ENCODE data around the gene OVCH1.
"Not testable (repeated sequence)": the region's sequence is repeated elsewhere in the genome, so short reads cannot be mapped to it uniquely, and the experiment has no call there.

The OVCH1 gene

DNA sequence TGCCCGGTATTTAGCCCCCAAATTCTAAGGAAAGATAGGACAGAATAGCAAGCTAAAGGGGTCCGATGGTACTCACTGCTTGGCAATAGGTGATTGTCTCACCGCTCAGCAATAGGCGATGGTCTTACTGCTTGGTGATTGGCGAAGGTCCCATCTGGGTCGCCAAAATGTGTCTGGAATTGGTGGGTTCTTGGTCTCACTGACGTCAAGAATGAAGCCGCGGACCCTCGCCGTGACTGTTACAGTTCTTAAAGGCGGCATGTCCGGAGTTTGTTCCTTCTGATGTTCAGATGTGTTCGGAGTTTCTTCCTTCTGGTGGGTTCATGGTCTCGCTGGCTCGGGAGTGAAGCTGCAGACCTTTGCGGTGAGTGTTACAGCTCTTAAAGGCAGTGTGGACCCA is 112.3 kb downstream of the OVCH1 start:
- H3K4me1 ChIP-seq (ENCODE audit: control insufficient read depth, insufficient read depth, low read length); H3K27ac ChIP-seq (ENCODE audit: low read depth, low read length); H3K4me3 ChIP-seq (ENCODE audit: low read depth, low read length); H3K27me3 ChIP-seq (ENCODE audit: control insufficient read depth, insufficient read depth, low read length); H3K9ac ChIP-seq (ENCODE audit: low read depth, low read length); H3K36me3 ChIP-seq (ENCODE audit: control insufficient read depth, insufficient read depth, low read length); H3K9me3 ChIP-seq (ENCODE audit: control insufficient read depth, insufficient read depth, low read length): not testable (repeated sequence)

DNA sequence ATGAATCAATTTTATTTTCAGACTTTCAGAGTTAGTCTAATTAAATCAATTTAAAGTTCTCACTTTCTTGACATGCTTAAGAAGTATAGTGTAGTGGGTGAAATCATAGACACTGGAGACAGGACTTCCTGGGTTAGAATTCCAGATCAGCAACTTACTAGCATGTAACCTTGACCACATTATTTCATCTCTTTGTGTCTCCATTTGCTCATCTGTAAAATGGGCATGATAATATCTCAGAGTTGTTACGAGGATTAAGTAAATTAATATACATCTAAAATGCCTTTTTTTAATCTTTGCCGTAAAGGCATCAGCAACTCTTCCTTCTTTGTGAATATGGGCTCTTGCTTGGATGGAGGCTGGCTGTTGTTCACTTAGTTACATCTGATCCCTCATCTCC is 115.2 kb downstream of the OVCH1 start:
- H3K9ac ChIP-seq (ENCODE audit: low read depth, low read length), result no peak overlapping the region
- peaks cover 7% of the 10 kb centered on the region; the same call in 1 of the 2 replicates for H3K4me1 ChIP-seq (ENCODE audit: control insufficient read depth, insufficient read depth, low read length)

DNA sequence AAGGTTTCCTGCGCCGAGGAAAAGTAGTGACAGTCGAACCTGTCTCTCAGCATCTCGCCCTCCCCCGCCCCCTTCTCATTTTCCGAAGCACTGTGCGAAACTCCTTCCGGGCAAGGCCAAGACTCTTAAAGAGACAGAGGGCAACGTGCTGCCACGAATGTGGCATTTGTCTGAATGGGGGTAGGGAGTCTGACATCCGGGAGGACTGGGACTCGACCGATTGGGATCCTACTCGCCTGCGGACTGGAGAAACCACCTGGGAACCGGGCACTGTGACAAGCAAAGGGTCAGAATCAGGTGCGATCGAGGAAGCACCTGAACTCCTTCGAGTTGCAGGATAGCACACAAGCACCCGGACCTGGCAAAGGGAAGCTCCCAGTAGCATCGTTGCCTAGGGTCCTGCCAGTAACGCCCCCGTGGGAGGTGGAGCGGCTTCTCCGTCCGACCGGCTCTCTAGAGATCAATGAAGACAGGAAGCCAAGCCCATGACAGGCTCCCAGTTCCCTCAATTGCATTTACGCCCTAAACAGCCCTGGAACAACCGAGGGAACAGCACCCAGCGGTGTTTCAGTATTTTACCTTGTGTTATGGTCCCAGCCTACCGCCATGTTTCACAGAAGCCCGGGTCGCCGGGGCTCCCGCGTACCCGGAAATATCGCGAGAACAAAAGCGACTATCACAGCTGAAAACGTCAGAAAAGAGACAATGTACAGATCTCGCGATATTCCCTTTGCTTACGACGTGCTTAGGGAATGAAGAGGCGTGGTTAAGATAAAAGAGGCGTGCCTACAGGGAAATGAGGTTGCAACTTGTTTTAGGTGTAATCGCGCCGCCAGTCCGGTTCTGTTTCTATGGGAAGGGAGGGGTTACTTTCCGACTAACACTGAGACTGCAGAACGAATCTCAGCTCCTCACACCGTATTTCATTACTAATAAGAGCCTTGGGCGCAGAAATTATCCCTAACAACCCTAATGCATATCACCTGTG is 116.7 kb downstream of the OVCH1 start, which contains the start of gene ERGIC2:
Gene ERGIC2, minus strand, starts transcription at position 637 of the 988 bp plus-strand sequence. CDS start 9,539 bp downstream, outside the sequence.
- Histone ChIP-seq H3K9ac (ENCODE audit: low read depth, low read length) (peak within 1 kb of the TSS; percentile 95), H3K4me1 (ENCODE audit: control insufficient read depth, insufficient read depth, low read length) (peaks cover 7% of the 10 kb centered on the region; the same call in 1 of the 2 replicates), H3K4me3 (ENCODE audit: low read depth, low read length) (peak within 1 kb of the TSS; percentile 96), H3K9me3 (ENCODE audit: control insufficient read depth, insufficient read depth, low read length) (no peaks in the 10 kb centered on the region), H3K27me3 (ENCODE audit: control insufficient read depth, insufficient read depth, low read length) (no peaks in the 10 kb centered on the region), H3K27ac (ENCODE audit: low read depth, low read length) (peak within 1 kb of the TSS; percentile 97), H3K36me3 (ENCODE audit: control insufficient read depth, insufficient read depth, low read length) (no peaks in the 10 kb centered on the region; the same call in 1 of the 2 replicates)

More for the DNA sequence above, 115.2 kb downstream of the OVCH1 start:
- H3K9me3 ChIP-seq (ENCODE audit: control insufficient read depth, insufficient read depth, low read length), result no peaks in the 10 kb centered on the region
- H3K27me3 ChIP-seq (ENCODE audit: control insufficient read depth, insufficient read depth, low read length), result no peaks in the 10 kb centered on the region
- no peaks in the 10 kb centered on the region for H3K36me3 ChIP-seq (ENCODE audit: control insufficient read depth, insufficient read depth, low read length)
- H3K4me3 ChIP-seq (ENCODE audit: low read depth, low read length), result no peak overlapping the region
- no peak overlapping the region for H3K27ac ChIP-seq (ENCODE audit: low read depth, low read length)

All from HUES48 (cell line).